HG02973 (cell line): ENCODE measurements around the gene EPN1.

Experiments
- ATAC-seq: cut with Tn5 transposase; IDR thresholded peaks from one replicate; pipeline ENCODE4 v1.9.1; 2021; ENCODE audit warnings: moderate library complexity; ENCODE audit not compliant: unreplicated experiment

EPN1 gene

DNA sequence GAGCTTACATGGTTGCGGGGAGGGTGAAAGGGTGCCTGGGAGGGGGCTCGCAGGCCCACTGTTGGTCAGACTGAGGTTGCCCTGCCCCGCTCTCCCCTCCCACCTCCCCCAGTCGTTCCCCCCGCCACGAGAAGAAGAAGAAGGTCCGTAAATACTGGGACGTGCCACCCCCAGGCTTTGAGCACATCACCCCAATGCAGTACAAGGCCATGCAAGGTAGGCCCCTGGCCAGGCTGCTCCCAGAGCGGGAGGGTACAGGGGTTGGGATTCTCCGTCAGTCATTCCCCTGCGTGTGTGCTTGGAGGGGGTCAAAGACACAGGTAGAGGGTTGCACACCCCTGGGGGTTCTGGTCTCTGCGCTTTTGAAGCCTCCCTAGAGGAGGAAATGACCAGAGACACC is 14.6 kb upstream of the EPN1 start:
- no peak for ATAC-seq

DNA sequence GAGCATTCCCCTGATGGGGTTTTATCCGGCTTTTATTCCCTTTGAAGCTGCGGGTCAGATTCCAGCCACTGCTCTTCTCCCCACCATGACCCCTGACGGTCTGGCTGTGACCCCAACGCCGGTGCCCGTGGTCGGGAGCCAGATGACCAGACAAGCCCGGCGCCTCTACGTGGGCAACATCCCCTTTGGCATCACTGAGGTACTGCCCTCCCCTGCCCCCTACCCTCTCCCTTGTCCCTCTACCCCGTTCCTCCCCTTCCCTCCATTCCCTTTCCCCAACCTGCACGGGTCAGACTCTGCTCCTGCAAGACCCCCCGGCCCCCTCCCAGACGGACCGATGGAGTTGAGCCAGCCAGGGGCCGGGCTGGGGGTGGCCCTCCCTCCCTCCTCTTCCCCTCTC is 14.0 kb upstream of the EPN1 start:
- no peak for ATAC-seq

DNA sequence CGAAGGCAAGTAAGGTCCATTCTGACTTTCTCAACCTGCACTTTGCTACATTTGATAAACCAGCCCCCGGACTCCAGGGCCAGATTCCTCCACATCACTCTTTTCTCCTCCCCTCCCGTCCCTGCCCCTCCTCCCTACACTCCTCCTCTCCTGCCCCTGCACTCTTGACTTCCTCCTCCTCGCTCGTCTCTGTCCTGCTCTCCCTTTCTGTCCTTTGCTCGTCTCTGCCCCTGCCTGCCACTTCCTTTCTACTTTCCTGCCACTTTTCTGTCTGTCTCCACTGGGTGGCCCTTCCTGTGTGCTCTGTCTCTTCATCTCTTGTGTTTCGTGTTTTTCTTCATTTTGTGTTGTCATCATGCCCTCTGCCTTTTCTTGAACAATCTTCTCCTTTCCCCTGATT is 13.2 kb upstream of the EPN1 start:
- ATAC-seq: no peak

DNA sequence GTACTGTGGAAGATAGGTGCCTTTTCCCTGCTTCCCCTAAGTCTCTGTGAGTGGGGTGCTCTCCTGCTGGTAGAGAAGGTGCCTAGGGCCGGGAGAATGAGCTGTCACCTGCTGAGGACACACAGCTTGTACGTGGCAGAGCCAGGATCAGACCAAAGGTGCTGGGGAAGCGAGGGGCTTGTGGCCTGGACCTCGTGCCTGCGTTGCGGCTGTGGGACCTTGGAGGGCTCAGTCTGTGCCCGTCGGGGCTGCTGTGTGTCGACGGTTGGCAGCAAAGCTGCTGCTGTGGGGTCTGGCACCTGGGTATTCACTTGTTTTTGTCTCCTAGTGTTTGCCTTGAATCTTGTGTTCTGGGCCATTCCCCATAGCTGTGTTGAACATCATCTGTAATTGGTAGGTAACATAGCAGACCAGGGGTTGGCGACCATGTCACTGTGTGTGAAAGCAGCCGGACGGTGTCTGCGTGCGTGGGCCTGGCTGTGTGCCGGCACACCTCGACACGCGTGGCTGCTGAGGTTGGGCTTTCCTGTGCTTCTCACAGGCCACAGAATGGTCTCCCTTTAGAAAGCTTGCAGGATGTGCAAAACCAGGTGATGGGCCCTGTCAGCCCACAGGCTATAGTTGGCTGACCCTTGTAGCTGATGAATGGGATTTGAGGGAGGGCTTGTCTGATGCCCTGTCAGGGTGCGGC is 11.0 kb upstream of the EPN1 start:
- no peak for ATAC-seq

DNA sequence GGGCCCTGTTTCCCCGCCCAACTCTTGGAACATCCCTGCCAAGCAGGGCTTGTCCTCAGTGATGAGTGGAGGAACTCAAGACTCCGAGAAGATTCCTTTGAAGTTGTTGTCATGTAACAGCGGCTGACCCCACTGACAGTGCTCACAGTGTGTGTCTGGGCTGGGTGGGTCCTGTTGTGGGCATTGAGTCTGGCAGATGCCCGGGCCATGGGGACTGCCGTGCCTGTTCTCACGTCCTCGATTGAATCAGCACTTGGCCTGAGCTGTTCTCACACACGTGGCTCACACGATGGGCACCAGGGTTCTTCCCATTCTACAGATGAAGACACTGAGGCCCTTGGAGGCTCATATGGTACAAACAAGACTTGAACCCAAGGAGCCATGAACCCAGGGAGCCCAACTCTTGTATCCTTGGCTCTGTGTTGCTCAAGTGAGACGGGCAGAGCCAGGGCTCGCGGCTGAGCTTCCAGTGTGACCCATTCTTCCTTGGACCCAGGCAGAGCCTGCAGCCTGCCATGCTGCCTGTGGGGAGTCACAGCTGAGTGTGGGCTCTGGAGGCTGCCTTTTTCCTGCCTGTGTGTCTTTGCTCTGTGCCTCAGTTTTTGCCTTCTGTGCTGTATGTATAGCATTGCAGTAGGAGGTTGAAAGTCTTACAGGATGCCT is 8.6 kb upstream of the EPN1 start:
- ATAC-seq: no peak

DNA sequence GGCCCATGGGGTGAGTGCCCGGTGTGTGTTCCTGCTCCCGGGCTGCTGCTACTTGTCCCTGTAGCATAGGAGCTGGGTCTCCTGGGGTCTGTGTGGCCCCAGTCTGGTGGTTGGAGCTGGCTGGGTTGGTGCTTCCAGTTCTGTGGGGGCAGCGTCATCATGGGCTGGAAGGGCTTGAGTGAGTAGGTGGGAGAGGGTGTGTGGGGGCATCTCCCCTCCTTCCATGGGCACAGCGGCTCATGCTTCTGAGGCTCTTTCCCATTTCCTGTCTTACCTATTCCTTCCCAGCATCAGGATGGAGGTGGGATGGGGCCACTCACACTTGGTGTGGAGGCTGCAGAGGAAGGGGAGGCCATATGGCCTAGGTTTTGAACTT is 8.0 kb upstream of the EPN1 start:
- ATAC-seq: no peak

DNA sequence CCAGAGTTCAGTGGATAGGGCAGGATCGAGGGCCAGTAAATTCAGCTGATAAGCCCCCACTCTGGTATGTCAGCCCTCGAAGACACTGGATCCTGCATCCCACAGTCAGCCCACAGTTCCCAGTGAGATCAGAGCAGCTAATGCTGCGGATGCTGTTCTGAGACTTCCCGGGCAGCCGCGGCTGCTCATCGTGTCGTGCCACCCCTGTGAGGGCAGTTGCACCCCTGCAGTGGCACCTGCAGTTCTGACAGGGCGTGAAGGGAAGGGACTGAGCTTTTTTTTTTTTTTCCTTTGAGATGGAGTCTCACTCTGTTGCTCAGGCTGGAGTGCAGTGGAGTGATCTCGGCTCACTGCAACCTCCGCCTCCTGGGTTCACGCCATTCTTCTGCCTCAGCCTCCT is 7.5 kb upstream of the EPN1 start:
- no peak for ATAC-seq

DNA sequence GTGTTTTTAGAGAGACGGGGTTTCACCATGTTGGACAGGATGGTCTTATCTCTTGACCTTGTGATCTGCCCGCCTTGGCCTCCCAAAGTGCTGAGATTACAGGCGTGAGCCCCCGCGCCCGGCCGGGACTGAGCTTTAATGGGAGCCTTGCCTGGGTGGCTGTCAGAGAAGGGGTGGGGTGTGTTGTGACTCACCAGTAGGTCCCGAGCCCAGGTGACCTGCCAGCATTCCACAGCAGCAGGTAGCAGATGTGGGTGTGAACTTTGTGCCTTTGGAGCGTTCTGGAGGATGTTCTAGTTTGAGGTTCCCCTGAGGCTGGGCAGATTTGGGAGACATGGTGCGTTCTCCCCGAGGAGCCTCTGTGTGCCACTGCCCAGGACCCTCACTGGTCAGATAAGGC is 7.1 kb upstream of the EPN1 start:
- no peak for ATAC-seq

DNA sequence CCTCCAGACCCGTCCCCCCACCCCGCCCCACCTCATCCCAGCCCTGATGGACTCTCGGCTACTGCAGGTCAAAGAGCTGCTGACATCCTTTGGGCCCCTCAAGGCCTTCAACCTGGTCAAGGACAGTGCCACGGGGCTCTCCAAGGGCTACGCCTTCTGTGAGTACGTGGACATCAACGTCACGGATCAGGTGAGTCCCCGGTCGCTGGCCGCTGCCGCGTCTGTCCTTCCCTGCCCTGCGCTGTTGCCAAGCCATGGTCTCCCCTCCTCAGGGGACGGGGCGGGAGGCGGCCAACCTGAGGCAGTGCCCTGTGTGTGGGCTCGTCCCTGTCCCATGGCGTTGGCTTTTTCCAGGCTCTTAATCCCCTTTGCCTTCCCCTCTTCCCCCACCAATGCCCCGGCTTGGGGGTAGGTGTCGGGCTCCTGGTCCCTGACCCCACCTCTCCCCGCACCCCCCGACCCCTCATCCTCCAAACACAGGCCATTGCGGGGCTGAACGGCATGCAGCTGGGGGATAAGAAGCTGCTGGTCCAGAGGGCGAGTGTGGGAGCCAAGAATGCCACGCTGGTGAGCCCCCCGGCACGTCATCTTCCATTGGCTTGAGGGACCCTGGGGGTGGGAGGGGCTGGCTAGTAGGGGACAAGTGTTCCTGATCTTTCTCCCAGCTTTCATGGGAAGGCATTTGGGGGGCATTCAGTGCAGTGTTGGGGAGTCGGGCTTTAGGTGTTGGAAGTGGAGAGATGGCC is 6.2 kb upstream of the EPN1 start:
- ATAC-seq: no peak

DNA sequence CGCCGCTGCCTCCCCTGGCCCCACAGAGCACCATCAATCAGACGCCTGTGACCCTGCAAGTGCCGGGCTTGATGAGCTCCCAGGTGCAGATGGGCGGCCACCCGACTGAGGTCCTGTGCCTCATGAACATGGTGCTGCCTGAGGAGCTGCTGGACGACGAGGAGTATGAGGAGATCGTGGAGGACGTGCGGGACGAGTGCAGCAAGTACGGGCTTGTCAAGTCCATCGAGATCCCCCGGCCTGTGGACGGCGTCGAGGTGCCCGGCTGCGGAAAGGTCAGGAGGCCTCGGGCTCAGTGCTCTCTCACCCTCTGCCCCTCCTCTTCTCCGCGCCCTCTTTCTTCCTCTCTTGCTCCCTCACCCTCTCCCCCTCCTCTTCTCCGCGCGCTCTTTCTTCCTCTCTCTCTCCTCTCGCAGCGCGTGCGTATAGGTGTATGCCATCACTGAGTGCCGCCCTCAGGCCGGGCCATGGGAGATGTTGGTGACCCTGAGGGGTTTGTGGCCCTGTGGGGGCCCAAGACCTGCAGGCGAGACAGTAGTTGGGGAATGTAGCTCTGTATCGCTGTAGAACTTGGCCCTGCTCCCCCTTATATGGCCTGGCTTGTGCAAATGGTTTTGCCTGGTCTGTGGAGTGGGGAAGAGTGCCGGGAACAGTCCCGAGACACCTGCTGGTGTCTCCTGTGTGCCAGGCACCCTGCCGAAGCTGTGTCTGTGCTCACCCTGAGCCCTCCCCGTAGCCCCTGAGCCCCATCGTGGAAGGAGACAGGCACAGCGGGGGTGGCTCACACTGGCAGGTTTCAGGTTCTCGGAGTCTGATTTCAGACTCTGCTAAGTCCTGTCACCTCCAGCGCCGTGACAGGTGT is 5.4 kb upstream of the EPN1 start:
- no peak for ATAC-seq

DNA sequence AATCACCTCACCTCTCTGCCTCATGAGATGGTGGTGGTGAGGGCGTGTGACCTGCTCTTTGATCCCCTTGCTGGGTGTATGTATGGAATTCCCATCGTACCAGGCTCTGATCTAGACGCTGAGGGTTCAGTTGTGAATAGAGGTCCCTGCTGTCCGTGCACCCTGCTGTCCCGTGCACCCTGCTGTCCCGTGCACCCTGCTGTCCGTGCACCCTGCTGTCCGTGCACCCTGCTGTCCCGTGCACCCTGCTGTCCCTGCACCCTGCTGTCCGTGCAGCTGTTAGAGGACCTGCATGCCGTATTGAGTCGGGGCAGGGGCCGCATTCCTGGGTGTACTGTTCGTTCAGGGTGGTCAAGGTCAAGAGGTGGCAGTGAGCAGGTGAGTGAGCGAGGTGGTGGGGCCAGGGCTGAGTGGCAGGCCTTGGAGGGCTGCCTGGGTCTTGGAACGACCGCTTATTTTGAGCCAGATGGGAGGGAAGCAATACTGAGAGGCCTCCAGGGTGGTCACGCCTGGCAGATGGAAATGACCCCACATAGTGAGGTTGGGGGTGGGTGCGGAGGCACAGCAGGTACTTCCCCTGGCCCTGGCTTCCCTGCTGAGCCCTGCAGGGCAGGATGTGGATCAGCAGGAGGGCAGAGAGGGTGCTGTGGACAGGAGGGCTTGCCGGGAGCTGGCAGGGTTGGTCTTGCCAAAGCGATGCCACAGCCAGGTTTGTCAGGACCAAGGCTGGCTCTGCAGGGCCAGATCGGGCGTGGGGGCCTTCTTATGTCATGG is 4.6 kb upstream of the EPN1 start:
- ATAC-seq: no peak

DNA sequence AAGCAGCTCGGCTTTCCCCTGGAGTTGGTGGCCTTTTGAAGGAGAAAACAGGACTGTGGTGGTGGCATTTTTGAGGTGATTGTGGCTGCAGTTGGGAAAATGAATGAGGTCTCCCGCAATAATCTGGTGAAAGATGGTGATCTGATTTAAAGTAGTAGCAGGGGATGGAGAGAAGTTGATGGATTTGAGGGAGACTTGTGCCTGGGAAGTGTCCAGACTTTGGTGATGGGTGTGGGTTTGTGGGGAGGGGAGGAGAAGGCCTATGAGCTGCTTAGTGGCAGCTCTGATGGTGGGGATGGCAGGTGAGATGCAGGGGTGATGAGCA is 4.0 kb upstream of the EPN1 start:
- no peak for ATAC-seq

DNA sequence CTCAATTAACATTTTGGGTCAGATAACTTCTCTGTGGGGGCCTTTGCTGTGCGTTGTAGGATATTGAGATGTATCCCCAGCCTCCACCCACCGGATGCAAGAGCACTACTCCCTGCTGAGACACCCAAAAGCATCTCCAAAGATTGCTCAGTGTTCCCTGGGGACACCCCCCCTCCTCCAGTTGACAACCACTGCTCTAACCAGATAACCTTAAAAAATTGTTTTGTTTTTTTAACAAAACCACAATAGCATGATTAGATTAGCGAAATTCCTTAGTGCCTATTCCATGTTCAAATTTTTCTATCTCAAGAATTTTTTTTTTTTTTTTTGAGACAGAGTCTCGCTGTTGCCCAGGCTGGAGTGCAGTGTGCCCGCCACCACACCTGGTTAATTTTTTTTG is 2.6 kb upstream of the EPN1 start:
- ATAC-seq: no peak

DNA sequence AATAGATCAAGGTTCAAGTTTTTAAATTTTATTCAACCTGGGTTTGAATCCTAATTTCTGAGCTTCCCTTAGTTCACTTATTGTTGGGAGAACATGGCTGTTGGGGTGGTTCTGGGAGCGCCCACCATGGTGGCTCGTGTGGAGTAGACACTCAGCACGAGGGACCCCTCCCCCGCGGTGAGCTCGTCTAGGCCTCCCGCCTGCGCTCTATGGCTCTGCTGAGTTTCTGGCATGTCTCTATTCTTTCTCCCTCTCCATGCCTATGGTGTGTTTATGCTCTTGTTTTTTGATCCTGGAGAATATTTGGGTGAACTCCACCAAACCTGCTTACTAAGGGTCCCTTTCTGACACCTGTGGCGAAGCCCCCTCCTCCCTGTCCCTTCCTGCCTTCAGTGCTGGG is 1.6 kb upstream of the EPN1 start:
- ATAC-seq: no peak

DNA sequence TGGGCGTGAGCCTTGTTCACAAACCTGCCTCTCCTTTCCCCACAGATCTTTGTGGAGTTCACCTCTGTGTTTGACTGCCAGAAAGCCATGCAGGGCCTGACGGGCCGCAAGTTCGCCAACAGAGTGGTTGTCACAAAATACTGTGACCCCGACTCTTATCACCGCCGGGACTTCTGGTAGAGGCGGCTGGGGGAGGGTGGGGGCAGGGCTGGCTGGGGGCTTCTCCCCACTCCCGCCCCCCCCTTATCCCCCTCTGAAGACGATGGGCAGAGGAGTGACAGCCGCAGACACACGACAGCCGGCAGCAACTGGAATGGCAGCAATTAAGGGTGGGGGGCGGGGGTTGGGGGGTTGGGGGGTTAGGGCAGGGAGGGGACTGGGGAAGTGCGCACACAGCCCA is 1.1 kb upstream of the EPN1 start:
- ATAC-seq: no peak

DNA sequence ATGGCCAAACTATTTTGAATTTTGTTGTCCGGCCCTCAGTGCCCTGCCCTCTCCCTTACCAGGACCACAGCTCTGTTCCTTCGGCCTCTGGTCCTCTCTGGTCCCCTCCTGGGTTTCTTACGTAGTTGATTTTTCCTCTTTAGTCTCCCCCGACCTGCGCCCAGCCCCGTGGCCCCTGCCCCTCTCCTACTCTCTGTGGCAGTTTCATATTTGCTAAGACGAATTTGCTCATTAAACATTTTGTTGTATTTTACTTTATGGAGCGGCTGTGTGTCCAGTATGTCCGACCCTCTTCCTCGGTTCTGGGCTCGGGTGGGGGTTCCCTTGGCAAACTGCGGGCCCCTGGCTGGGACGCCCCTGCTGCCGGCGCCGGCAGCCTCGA is 576 bp upstream of the EPN1 start:
- ATAC-seq: no peak

DNA sequence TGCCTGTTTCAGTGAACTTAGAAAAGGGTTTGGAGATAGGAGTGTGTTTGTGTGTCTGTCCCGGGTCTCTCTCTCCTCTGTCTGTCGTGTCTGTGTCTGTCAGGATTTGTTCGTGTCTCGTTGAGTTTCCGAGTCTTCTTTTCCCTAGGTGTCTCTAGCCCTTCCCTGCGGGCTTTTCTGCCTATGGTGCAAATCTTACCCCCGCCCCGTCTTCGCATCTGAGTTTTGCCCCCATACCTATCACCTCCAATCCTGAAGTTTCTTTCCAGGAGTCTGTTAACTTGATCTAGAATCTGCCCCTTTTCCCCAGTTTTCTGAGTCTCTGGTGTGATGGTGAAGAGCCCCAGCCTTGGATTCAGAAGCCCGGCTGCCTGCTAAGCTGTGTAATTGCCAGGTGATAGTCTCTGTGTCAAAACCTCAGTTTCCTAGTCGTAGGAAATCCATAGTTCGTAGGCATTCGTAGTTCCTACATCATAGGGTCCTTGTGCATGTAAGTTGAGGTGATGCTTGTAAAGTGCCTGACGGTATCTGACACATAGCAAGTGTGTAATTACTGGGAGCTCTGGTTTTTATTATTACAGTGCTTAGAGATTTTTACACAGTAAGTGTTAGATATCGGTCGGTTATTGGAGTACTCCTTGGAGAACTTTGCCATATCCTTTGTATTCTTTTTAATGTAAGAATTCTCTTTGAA is 782 bp downstream of the EPN1 start:
- ATAC-seq: no peak

DNA sequence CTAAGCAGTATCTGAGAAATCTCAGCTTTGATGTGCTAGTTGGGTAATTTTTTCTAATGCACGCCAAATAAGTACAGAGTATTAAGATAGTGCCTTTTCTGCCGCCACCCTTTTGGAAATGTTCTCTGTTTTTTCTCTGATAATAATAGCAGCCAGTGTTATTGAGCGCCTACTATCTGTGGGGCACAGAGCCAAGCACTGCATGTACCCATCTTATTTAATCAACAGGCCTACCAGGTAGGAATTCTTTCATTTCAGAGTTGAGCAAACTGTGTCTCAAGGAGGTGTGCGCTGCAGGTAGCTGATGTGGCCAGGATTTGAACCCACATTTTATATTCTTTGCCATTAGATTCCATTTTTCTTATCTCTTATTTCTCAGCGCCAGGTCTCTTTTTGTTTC is 1.4 kb downstream of the EPN1 start:
- no peak for ATAC-seq

DNA sequence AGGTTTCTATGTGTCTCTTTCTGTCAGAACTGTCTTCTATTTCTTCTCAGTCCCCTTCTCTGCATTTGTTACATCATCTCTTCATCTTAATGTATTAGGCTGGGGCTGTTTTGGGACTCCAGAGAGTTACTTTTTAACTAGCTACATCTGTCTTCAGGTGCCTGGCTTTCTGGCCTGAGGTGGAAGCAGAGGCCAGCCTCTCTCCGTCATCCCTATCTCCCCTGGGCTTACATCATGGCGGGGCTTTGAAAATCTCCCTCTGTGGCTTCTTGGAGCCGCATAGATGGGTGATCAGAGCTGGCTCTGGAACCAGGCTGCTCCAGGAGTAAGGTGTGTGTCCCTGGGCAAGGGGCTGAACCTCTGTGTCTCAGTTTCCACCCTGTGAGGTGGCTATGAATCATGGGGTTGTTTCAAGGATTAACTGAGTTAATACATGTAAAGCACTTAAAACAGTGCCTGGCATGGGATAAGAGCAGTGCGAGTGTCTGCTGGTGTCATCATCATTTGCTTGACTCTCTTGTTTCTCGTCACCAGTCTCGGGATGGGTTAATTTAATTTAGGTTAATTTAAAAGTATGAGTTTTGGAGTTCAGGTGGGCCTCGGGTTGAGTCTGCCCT is 2.0 kb downstream of the EPN1 start:
- no peak for ATAC-seq

DNA sequence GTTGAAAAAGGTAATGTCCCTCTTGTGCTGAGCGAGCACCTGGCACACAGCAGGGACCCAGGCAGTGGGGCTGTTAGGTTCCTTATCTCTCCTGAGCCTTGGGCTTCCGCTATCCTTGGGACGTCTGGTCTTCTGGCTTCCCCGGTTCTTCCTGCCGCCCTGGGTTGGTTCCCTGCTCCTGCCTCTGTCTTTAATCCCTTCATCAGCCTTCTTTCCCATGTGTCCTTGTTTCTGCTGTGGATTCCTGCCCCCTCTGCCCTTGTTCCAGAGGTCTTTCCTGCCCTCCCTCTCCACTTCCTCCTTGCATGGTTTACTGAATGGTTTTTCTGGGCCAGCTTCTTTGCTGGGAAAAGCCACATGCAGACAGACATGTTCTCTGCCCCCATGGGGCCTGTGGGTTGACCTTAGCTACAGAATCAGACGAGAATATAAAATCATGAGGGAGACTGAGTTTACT is 2.6 kb downstream of the EPN1 start:
- no peak for ATAC-seq
